Chondrocyte (in vitro differentiated cells): ENCODE measurements around the gene HCK. TPM values are rescaled to one million over a fixed set of nuclear protein-coding genes. Genes with fewer than 3 reads are reported as not detected.

ENCODE experiments used
- DNase-seq: peaks from one replicate; pipeline ENCODE4 v3.0.0; 2021; ENCODE audit warnings: mixed read lengths, low spot score
- H3K27ac Mint-ChIP-seq: one replicate; pipeline ENCODE4 v1.8.0; 2021; ENCODE audit warnings: mild to moderate bottlenecking, moderate library complexity, mixed read lengths; ENCODE audit not compliant: unreplicated experiment
- H3K27me3 Mint-ChIP-seq: 2 replicates; pipeline ENCODE4 v1.8.0; 2021; ENCODE audit warnings: low read depth, mixed read lengths
- H3K36me3 Mint-ChIP-seq: 2 replicates; pipeline ENCODE4 v1.8.0; 2021; ENCODE audit warnings: low read depth, mixed read lengths
- H3K4me1 Mint-ChIP-seq: 2 replicates; pipeline ENCODE4 v1.8.0; 2021; ENCODE audit warnings: low read depth, mild to moderate bottlenecking, mixed read lengths
- H3K4me3 Mint-ChIP-seq: one replicate; pipeline ENCODE4 v1.8.0; 2021; ENCODE audit warnings: mild to moderate bottlenecking, moderate library complexity, mixed read lengths; ENCODE audit not compliant: unreplicated experiment
- H3K9me3 Mint-ChIP-seq: 2 replicates; pipeline ENCODE4 v1.8.0; 2021; ENCODE audit warnings: low read depth, mixed read lengths
- CTCF ChIP-seq: fragments of 200-600 bp; sonication (generic); IDR thresholded peaks from 2 replicates; pipeline ENCODE4 v1.5.0; 2021; ENCODE audit warnings: antibody characterized with exemption, mild to moderate bottlenecking, moderate library complexity
- total RNA-seq: library from RNA; stranded (reverse); gene quantifications from 3 replicates; pipeline ENCODE4 v1.2.1, GENCODE V29; 2021

Gene HCK
- total RNA-seq, 1 donor from 2014 or later = not detected

GRCh38 chr20:32036252-32036651 is 15.8 kb upstream of the HCK start:
- DNase-seq = no peak
- peaks cover 33% of the 10 kb centered on the region for H3K4me1 Mint-ChIP-seq
- peak overlapping the region; percentile 71 for H3K27ac Mint-ChIP-seq
- no peak overlapping the region for H3K4me3 Mint-ChIP-seq
- H3K9me3 Mint-ChIP-seq = peaks cover 8% of the 10 kb centered on the region
- peaks cover 29% of the 10 kb centered on the region for H3K27me3 Mint-ChIP-seq
- peaks cover 3% of the 10 kb centered on the region for H3K36me3 Mint-ChIP-seq
- no peak for TF ChIP-seq CTCF

GRCh38 chr20:32036716-32037485 is 15.1 kb upstream of the HCK start:
- no peak overlapping the region for H3K4me3 Mint-ChIP-seq
- peaks cover 3% of the 10 kb centered on the region for H3K36me3 Mint-ChIP-seq
- no peak for TF ChIP-seq CTCF
- H3K27me3 Mint-ChIP-seq = peaks cover 32% of the 10 kb centered on the region
- peaks cover 36% of the 10 kb centered on the region for H3K4me1 Mint-ChIP-seq
- DNase-seq = no peak
- H3K9me3 Mint-ChIP-seq = peaks cover 8% of the 10 kb centered on the region
- peak overlapping the region; percentile 71 for H3K27ac Mint-ChIP-seq

GRCh38 chr20:32037929-32038328 is 14.1 kb upstream of the HCK start:
- Mint-ChIP-seq H3K27me3 (peaks cover 28% of the 10 kb centered on the region), H3K4me1 (peaks cover 43% of the 10 kb centered on the region), H3K9me3 (peaks cover 8% of the 10 kb centered on the region), H3K36me3 (peaks cover 3% of the 10 kb centered on the region), H3K4me3 (no peak overlapping the region), H3K27ac (peak overlapping the region; percentile 51)
- TF ChIP-seq CTCF = no peak
- no peak for DNase-seq

- no peak overlapping the region for H3K27ac Mint-ChIP-seq
- no peak overlapping the region for H3K4me3 Mint-ChIP-seq
- no peaks in the 10 kb centered on the region for H3K36me3 Mint-ChIP-seq
- no peak for TF ChIP-seq CTCF
- H3K27me3 Mint-ChIP-seq = peaks cover 28% of the 10 kb centered on the region
- DNase-seq = no peak
- peaks cover 39% of the 10 kb centered on the region for H3K4me1 Mint-ChIP-seq
- H3K9me3 Mint-ChIP-seq = peaks cover 8% of the 10 kb centered on the region
Measured at GRCh38 chr20:32040142-32040953, 11.7 kb upstream of the HCK start.

GRCh38 chr20:32045999-32046398 is 6.0 kb upstream of the HCK start:
- TF ChIP-seq CTCF = no peak
- Mint-ChIP-seq H3K27ac (no peak overlapping the region), H3K27me3 (peaks cover 62% of the 10 kb centered on the region), H3K36me3 (peaks cover 3% of the 10 kb centered on the region), H3K9me3 (no peaks in the 10 kb centered on the region), H3K4me1 (peaks cover 14% of the 10 kb centered on the region), H3K4me3 (no peak overlapping the region)
- no peak for DNase-seq
